Activated T-cell treated with anti-CD3 and anti-CD28 coated beads for 1 hour (primary cell): ENCODE data around the gene SEPHS1.
"Not testable (repeated sequence)": the region's sequence is repeated elsewhere in the genome, so short reads cannot be mapped to it uniquely, and the experiment has no call there.

ENCODE experiments used
- DNase-seq: peaks from one replicate; pipeline ENCODE4 v3.0.0-alpha.2; 2020; ENCODE audit warnings: low read depth

The SEPHS1 gene

DNA sequence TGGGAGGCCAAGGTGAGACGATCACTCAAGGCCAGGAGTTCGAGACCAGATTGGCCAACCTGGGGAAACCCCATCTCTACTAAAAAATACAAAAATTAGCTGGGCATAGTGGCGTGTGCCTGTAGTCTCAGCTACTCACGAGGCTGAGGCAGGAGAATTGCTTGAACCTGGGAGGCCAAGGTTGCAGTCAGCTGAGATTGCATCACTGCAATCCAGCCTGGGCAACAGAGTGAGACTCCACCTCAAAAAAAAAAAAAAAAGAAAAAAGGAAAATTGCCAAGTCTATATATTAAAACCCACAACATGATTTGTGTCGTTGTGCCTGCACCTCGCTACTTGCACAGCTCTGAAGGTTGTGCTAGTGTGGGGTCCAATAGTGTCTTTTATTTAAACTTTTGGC, 65.7 kb downstream of the SEPHS1 start:
- DNase-seq: not testable (repeated sequence)

DNA sequence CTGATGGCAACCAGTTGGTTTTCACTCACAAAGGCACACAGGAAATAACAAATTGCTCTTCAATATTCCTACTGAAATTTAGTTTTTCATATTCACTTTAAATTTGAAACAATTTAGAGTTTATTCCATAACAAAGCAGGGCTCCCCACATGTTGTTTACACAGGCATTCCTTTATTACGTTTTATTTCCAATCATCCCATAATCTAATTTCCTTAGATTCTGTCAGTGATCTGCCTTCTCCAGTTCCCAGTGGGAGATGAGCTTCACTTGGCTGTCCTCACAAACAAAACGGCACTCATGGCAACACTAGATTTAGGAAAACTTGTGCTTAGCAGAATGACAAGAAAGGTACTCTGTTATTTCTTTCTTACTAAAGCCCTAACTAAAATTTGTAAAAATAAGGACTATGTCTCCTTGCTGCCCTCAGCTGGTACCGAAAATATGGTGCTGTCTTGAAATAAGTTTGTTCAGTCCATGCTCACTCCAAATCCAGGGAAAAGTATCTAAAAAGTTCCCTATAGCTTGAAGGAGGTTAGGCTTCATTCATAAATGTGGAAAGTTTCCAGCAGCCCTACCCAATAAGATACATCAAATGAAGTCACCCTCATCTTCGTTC, 71.2 kb downstream of the SEPHS1 start:
- no peak for DNase-seq

GRCh38 chr10:13276146-13276545, 71.9 kb downstream of the SEPHS1 start:
- not testable (repeated sequence) for DNase-seq

- DNase-seq: no peak
Measured at GRCh38 chr10:13272164-13272571, 75.9 kb downstream of the SEPHS1 start.

- DNase-seq: peak; percentile 50
Measured at GRCh38 chr10:13271552-13272163, 76.4 kb downstream of the SEPHS1 start.

- DNase-seq: no peak
Measured at GRCh38 chr10:13270877-13271551, 77.1 kb downstream of the SEPHS1 start.

- no peak for DNase-seq
Measured at GRCh38 chr10:13268841-13269240, 79.3 kb downstream of the SEPHS1 start.

DNA sequence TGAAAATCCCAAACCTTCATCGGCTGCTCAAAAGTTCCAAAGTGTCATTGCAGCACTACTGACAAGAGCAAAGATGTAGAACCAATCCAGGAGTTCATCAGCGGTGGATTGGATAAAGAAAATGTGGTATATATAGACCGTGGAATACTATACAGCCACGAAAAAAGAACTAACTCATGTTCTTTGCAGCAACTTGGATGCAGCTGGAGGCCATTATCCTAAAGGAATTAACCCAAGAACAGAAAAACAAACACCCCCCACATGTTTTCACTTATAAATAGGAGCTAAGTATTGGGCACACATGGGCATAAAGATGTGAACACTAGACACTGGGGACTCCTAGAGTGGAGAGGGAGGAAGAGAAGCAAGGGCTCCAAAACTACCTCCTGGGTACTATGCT, 79.8 kb downstream of the SEPHS1 start:
- no peak for DNase-seq
